Sigmoid colon (tissue), 4 donors: ENCODE data around the gene RTN4RL2.

Experiments
- CTCF ChIP-seq, 4 experiments: fragments of 450-650 bp in 3 of 4; fragments of 200-600 bp in 1 of 4; IDR thresholded peaks; one replicate each; pipeline ENCODE4 v1.5.1; 2016 to 2019; ENCODE audit warnings: antibody characterized with exemption in 4 of 4, mild to moderate bottlenecking in 3 of 4, moderate library complexity in 2 of 4
- EP300 ChIP-seq, 4 donors: sonication (generic); formaldehyde crosslinking; IDR thresholded peaks; one replicate each; pipeline ENCODE4 v1.6.1; 2017; ENCODE audit warnings: antibody characterized with exemption in 4 of 4
- POLR2A ChIP-seq, 2 donors: fragments of 450-650 bp; IDR thresholded peaks; one replicate each; pipeline ENCODE4 v1.6.1; 2016; ENCODE audit warnings: antibody characterized with exemption in 2 of 2, mild to moderate bottlenecking in 2 of 2, moderate library complexity in 2 of 2

GRCh38 chr11:57490456-57491248, 30.3 kb downstream of the RTN4RL2 start:
- no peak for TF ChIP-seq CTCF (IDR thresholded peaks at IDR 0.05)
- TF ChIP-seq POLR2A (IDR thresholded peaks at IDR 0.05), result no peak
- TF ChIP-seq EP300 (IDR thresholded peaks at IDR 0.05), result no peak
